ENCODE measurements around the gene TRIM15.
"Not testable (repeated sequence)": the region's sequence is repeated elsewhere in the genome, so short reads cannot be mapped to it uniquely, and the experiment has no call there.

The TRIM15 gene

GRCh38 chr6:30198166-30199084 is 35.1 kb downstream of the TRIM15 start:
- no peak for DNase-seq (ENCODE audit: low read depth in 2 of 2)

GRCh38 chr6:30200551-30201281 is 37.4 kb downstream of the TRIM15 start:
- no peak for DNase-seq (ENCODE audit: low read depth in 2 of 2)

GRCh38 chr6:30202366-30202765 is 39.0 kb downstream of the TRIM15 start:
- no peak for DNase-seq (ENCODE audit: low read depth in 2 of 2)

- no peak for DNase-seq (ENCODE audit: low read depth in 2 of 2)
Measured at GRCh38 chr6:30204116-30204515, 40.8 kb downstream of the TRIM15 start.

GRCh38 chr6:30206152-30206551 is 42.8 kb downstream of the TRIM15 start:
- DNase-seq (ENCODE audit: low read depth in 2 of 2): no peak

GRCh38 chr6:30206799-30207618 is 43.7 kb downstream of the TRIM15 start:
- no peak for DNase-seq (ENCODE audit: low read depth in 2 of 2)

- DNase-seq (ENCODE audit: low read depth in 2 of 2): no peak
Measured at GRCh38 chr6:30207619-30208295, 44.4 kb downstream of the TRIM15 start.

GRCh38 chr6:30211306-30211705 is 48.0 kb downstream of the TRIM15 start:
- DNase-seq (ENCODE audit: low read depth in 2 of 2): no peak

GRCh38 chr6:30211899-30212298 is 48.6 kb downstream of the TRIM15 start:
- DNase-seq (ENCODE audit: low read depth in 2 of 2): no peak

- peak; percentile 93 to 94 for DNase-seq (ENCODE audit: low read depth in 2 of 2)
Measured at GRCh38 chr6:30212865-30213666, 49.7 kb downstream of the TRIM15 start, which contains the start of gene TRIM26. Gene TRIM26 (minus strand): TSS chr6:30213406. CDS start chr6:30199103, 14,303 bp downstream.

- no peak for DNase-seq (ENCODE audit: low read depth in 2 of 2)
Measured at GRCh38 chr6:30213667-30213956, 50.3 kb downstream of the TRIM15 start.

- DNase-seq (ENCODE audit: low read depth in 2 of 2): peak; percentile 46 to 71
Measured at GRCh38 chr6:30213957-30214656, 50.8 kb downstream of the TRIM15 start.

GRCh38 chr6:30214657-30214982 is 51.3 kb downstream of the TRIM15 start:
- no peak for DNase-seq (ENCODE audit: low read depth in 2 of 2)

GRCh38 chr6:30216096-30216495 is 52.8 kb downstream of the TRIM15 start:
- no peak for DNase-seq (ENCODE audit: low read depth in 2 of 2)

- DNase-seq (ENCODE audit: low read depth in 2 of 2): peak in 1 of 2 donors; percentile 23
Measured at GRCh38 chr6:30219244-30219643, 55.9 kb downstream of the TRIM15 start.

GRCh38 chr6:30221395-30221794 is 58.0 kb downstream of the TRIM15 start:
- not testable (repeated sequence) for DNase-seq (ENCODE audit: low read depth in 2 of 2)

- not testable (repeated sequence) for DNase-seq (ENCODE audit: low read depth in 2 of 2)
Measured at GRCh38 chr6:30221956-30222355, 58.6 kb downstream of the TRIM15 start.
